Umbilical cord (tissue), 2 donors: ENCODE data around the gene ZFTA. TPM values are rescaled to one million over a fixed set of nuclear protein-coding genes. Genes with fewer than 3 reads are reported as not detected.
"Not testable (repeated sequence)": the region's sequence is repeated elsewhere in the genome, so short reads cannot be mapped to it uniquely, and the experiment has no call there.

ENCODE experiments used
- DNase-seq: peaks from one replicate; pipeline ENCODE4 v3.0.0-alpha.2; 2015; ENCODE audit warnings: low spot score
- total RNA-seq: library from RNA; depleted of rRNA; stranded (reverse); fragments of >200 nt; gene quantifications from one replicate; pipeline ENCODE4 v1.2.3, GENCODE V29; 2014; ENCODE audit warnings: low replicate concordance; ENCODE audit not compliant: insufficient read depth

ZFTA gene
- total RNA-seq, 1 donor from 2014 or later = 14.9 TPM

DNA sequence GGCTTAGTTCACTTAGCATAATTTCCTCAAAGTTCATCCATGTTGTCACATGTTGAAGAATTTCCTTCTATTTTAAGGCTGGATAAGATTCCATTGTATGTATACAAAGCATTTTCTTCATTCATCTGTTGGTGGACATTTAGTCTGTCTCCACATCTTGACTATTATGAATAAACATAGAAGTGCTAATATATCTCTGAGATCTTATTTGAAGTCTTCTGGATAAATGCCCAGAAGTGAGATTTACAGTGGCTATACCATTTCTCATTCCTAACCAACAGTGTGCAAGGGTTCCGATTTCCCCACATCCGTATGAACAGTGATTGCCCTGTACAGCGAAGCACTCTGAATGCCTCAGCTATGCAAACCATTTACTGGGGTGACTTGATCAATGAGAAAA is 6.6 kb upstream of the ZFTA start:
- DNase-seq = peak; percentile 42

DNA sequence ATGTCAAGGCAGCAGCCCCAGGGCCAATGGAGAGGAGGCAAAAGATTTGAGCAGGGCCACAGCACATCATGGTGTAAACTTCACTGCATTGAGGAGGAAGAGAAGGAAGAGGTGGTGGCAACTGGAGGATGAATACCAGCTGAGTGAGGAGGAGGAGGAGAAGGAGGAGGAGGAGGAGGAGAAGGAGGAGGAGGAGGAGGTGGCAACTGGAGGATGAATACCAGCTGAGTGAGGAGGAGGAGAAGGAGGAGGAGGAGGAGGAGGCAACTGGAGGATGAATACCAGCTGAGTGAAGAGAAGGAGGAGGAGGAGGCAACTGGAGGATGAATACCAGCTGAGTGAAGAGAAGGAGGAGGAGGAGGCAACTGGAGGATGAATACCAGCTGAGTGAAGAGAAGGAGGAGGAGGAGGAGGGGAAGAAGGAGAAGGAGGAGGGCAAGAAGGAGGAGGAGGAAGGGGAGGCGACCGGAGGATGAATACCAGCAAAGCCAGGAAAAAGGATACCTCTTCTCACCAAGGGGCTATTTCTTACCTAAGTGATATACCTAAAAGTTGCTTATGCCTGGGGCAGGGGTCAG is 3.3 kb upstream of the ZFTA start:
- not testable (repeated sequence) for DNase-seq

DNA sequence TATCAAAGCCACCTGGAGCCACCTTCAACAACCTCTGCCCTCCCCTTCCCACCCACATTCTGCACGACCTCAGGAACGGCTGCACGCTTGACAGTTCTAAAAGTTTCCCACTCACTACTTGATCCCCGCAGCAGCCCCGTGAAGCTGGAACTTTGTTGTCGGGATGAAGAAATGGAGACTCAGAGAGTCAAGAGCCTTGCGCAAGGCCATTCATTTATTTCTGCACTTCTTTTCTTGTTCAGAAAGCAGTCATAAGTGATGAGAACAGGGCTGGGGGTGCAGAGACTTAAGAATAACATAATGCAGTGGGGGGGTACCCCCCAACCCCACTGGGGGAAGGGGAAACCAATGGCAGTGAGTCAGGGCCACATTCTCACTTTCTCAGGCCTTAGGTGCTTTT is 2.2 kb upstream of the ZFTA start:
- no peak for DNase-seq

DNA sequence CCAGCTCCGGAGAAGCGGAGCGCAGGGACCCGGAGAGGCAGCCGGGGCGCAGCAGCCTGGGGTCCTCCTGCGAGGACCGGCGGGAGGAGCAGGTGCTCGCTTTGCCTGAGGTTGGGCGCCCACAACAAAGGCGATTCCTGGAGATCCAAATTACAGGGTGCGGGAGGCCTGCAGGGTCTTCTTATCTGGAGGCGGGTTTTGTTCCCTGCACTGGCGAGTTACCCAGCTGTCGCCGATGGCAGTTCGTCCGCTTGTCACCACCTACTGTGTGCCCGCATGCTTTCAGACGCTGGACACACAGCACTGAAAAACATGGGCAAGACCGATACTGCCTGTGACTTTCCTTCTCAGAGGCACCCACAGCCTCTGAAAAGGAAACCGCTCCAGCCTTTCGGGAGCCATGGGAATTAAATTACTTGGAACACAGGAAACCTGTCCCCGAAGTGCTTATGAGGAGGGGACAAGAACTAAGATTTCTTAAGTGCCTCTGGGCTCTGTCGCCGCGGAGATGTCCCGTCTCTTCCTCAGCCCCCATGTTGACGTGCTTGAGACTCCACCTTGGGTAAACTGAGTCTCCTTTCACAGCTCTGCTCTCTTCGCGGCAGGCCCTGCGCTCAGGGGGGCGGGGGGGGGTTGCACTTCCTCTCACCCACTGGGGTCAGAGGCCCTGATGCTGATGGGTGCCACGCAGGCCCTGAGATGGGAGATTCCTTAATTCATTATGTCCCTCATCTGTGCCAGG is 1.3 kb upstream of the ZFTA start:
- peak; percentile 22 for DNase-seq

DNA sequence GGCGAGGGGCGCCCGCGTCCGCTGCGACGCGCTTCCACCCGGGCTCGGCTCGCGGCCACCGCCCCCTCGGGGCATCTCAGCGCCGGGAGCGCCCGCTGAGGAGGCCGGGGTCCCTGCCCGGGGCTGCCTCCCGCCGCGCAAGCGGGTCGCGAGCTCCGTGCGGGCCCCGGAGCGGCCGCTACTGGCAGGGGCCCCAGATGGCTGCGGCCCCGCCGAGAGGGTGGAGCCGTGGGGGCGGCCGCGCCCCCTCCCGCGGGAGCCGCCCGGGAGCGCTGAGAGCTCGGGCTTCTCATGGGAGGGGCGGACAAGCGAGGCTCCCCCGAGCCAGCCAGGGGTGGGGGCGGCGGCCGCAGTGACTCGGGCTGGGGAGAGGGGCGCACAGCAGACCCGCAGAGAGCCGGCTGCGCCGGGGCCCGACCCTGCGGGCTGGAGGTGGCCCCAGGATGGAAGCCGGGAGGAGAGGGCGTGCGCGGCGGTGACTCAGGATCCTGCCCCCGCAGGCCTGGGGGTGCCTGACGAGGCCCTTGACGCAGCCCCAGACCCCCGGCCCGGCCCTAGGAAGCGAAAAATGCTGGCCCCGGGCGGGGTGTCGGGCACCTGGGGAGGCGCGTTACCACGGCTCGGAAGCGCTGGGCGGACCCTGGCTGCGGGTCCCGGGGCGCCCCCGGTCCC is 603 bp upstream of the ZFTA start:
- DNase-seq = peak; percentile 63

DNA sequence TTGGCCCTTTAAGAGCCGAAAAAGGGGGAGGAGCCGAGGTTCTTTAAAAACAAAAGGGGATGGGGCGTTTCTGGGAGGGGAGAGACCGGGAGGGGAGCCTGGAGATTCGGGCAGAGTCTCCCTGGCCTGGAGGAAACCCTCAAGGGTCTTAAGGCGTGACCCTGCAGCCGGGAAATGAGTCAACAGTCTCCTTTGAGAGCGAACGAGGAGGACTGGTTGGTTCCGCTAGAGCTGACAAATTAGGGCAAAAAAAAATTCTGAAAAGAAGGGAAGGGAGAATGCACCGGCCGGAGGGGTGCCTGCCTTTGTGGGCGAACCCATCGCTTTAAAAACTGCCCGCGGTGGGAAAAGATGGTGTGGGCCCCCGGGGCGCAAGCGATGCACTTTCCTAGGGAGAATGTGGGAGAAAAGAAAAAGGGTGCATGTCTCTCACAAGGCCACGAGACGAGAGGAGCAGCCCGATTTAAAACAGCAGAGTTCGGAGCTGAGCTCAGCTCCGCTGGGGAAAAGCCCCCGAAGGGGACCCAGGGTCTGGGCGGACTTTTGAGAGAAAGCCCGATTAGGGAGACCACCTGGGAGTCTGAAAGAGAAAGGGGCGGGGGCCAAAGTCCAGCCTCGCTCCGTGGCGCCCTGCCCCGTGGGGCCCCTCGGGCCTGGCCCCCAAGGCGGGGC is 874 bp downstream of the ZFTA start:
- peak; percentile 91 for DNase-seq

DNA sequence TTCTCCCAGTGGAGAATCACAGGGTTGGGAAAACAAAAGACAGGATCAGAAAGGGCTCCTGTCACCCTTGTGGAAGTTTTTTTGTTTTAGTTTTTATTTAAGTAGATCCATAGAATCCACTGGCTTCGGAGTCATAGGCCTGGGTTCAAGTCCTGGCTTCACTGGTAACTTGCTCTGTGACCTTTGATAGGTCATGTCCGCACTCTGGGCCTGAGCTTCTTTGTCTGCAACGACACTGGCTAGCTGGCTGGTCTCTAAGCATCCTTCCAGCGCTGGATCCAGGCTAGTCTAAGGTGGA is 1.4 kb downstream of the ZFTA start:
- no peak for DNase-seq

DNA sequence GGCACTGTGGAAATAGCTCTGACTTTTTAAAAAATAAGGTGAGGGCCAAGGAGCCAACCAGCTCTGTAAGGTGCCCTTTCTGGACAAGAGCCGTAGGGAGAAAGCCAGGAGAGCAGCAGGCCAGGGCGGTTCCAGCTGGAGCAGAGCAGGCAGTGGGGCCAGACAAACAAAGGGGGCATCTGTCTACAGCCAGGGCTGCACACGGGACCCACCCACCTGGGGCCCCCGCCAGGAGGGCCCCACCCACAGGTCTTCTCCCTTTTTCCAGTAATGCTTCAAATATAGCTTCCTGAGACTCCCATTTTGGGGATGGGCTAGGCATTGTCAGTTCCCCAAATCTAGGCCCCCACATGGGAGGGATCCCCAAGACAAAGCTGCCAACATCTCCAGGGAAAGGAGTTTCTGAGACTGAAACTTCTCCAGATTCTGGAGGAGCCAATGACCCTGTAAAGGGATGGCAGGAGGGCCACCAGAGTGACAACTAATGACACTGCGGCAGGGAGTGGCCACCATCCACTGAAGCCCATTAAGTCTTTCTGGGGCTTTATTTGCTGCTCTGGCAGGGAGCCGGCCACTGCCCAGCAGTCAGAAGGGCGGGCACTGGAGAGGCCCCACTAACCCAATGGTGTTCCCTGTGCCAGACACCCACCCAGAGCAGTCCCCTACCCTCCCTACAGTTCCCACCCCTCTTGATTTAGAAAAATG is 1.9 kb downstream of the ZFTA start:
- peak; percentile 33 for DNase-seq

DNA sequence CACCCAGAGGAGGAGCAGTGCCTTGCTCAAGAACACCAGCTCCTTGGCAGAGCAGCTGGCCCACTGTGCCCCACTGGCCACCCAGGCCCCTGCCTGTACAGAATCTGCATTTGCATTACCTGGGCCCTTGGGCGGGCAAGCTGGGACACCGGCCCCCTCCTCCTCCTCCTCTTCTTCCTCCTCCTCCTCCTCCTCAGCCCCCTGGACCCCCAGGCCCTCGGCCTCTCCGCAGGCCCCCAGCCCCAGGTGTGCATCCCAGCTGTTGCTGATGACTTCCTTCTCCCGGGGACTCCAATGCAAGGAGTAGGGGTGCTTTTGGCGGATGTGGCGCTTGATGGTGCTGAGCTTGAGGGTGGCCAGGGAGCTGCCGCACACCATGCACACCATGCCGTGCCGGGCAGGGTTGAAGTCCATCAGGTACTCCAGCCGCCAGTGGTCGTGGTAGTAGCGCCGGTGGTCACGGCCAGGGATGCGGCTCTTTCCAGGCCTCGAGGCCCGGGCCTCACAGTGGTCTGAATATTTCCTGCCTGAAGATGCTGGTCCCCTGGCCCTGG is 2.8 kb downstream of the ZFTA start:
- DNase-seq = no peak

DNA sequence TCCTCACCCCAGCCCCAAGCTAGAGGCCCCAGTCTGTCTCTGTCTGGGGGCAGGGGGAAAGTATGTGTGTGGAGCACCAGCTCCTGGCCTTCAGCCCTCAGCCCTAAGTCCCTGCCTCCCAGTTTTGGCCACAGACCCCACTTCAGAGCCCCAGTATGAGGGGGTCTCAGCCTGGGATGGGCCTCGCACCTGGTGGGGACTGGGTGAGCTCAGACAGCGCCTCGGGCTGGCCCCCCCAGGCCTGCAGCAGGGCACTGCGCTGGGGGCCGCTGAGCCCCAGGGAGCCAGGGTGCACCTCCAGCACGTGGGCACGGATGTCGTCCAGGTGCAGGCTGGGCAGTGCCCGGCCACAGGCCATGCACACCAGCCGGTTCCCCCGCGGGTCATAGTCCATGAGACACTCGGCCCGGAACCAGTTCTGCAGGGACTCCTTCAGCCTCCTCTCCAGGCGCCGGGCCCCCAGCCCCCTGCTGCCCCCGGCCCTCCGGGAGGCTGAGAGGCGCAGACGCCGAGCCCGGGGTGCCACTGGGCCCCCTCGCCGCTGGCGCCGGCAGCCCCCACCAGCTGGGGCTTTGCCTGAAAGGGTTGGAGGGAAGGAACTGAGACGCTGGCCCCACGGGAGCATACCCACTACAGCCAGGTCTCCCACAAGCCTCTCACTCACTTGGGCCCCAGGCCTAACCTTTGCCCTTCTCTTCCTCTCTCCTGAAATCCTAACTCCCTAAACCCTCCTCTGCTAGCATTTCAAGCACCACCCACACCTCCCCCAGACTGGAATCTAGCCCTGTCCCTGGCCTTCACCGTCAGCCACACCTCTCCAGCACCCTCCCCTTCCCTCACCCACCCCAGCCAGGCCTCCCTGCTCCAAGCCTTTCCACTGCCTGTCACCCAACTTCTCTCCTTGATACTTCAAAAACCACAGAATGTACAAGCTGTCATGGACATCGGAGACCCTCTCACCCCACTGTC is 3.6 kb downstream of the ZFTA start:
- peak; percentile 57 for DNase-seq

DNA sequence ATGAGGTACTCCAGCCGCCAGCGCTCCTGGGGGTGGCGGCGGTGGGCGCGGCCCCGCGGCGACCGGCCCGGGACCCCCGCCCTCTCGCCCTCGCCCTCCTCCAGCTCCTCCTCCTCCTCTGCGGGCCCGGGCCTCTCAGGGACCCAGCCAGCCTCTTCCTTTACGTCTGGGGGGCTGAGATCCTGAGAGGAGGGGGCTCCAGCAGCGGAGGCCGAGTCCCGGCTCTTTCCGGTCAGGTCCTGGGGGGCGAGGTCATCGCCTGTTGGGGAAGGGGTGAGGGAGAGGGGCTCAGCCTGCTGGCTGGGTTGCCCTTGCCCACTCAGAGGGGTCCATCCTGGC is 4.3 kb downstream of the ZFTA start:
- peak; percentile 31 for DNase-seq

DNA sequence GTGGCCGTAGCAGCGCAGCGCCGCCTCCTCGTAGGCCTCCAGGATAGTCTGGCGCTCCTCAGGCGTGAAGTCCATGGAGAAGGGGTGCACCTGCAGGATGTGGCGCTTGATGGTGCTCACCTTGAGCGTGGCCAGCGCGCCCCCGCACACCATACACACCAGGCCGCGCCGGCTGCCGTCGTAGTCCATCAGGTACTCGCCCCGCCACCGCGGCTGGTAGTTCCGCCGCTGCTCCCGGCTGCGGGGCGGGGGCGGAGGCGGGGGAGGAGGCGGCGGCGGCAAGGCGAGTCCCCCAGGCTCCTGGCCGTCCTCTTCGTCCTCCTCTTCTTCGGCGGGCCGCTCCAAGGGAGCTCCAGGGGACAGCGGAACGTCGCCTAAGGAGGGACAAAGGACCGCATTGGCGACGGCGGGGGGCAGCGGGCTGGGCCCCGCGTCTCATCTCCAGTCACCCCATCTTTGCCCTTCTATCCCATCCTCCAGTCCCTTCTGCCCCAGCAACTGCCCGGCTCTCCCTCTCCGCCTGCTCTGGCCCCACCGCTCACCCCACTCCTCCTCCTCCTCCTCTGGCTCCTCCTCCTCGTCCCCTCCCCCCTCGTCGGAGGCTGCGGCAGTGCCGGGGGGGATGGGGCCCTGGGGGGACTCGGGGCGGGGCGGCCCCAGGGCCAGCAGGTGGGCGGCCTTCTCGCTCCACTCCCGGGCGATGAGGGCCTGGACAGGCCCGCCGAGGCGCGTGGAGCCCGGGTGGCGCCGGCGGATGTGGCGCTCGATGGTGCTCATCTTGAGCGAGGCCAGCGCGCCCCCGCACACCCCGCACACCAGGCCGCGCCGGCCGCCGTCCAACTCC is 4.9 kb downstream of the ZFTA start:
- peak; percentile 76 for DNase-seq

DNA sequence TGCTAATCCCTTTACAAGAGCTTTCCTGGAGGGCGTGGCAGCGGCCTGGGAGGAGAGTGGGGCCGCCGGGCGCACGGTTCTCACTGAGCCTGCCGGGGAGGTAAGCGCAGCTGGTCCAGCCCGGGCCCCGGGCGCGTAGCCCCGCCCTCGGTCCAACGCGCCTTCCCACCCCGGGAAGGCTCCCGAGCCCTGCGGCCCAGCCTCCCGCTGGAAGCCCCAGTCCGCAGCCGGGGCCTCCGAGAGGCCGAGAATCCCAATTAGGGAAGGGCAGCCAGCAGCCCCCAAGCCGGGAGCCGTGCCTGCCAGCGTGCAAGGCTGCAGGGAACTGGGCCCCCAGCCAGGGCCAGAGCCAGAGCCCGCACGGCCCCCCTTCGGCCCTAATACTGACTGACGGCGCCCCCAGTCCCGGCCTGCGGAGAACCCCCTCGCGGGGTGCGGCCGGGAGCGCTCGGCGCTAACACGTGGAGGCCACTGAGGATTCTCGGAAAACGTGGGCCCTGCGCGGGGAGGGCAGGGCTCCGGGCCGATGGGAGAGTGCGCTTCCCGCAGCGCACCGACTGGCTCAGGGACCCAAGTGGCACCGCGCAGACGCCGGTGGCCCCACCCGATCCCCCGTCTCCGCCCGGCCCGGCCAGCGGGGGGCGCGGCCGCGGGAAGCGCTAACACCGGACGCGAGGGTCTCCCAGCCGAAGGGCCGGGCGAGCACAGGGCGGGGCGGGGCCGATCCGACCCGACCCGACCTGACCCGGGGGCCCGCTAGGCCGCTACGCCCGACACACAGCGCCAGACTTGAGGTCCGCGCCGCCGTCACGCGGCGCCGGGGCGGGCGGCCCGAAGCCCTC is 5.7 kb downstream of the ZFTA start:
- peak; percentile 89 for DNase-seq

DNA sequence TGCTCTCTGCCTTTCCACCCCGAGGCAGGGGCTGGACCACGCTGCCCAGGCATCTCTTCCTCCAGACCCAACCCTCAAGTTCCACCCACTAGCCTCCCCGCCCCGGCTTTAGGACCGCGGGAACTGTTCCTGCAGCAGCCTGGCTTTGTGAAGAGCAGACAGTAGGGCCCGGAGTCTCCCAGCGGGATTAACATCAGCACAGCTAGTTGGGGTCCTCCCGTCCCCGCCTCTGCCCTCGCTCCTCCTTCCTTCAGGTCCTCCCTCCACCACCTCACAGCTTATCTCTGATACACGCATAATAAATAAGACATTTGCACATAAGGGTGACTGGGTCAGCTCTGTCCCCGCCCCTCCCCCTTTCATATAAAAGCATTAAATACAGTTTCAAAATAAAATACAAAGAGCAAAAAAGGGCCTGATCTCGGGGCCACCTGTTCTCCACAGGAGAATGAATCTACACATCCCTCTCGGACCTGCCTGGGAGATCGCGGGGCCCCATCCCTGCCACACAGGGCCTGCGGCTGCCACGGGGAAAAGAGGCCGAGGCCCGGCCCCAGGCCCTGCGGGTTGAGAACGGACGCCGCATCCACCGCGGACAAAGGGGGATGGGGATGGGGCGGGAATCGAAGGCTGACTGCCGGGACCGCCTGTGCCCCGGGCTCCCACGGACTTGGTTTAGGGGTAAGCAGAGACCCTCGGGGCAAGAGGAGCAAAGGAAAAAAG is 6.5 kb downstream of the ZFTA start:
- DNase-seq = peak; percentile 92

DNA sequence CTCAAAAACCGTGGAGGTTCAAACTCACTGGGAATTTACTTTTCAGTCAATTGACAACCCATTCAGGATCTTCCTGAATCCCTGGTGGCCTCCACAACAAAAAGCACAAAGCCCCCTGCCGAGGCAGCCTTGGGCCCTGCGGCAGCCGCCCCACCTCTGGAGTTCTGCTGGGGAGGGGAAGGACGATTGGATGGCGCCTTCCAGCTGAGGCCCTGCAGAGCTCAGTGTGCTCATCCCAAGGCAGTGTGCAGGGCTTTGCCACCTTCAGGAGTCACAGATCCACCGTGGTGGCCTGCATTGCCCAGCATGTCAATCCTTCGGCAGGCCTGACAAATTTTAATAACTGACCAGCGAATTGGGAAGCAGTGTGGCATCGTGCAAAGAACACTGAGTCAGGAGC is 7.4 kb downstream of the ZFTA start:
- no peak for DNase-seq

DNA sequence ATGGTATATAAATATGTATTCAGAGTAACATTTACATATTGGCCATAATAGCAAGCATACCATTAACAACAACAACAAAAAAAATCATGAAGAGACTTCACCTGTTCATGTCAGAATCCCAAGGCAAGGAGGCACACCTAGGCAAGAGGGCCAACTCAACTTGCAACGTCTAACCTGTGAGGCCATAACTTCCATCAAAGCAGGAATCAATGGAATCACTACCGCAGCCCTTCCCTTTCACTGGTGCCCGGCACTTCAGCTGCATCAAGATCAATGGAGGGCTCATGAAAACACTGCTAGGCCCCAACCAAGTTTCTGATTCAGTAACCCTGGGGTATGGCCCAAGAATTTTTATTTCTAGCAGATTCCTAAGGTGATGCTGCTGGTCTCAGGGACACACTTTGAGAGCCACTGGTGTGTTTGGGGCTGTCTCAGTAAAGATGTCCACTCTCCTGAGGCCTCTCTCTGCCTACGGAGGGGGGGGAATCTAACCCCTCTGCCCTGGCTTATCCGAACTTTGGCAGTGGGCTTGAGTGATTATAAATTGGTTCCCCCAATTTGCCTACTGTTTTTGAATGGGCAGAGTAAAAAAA is 8.0 kb downstream of the ZFTA start:
- no peak for DNase-seq

DNA sequence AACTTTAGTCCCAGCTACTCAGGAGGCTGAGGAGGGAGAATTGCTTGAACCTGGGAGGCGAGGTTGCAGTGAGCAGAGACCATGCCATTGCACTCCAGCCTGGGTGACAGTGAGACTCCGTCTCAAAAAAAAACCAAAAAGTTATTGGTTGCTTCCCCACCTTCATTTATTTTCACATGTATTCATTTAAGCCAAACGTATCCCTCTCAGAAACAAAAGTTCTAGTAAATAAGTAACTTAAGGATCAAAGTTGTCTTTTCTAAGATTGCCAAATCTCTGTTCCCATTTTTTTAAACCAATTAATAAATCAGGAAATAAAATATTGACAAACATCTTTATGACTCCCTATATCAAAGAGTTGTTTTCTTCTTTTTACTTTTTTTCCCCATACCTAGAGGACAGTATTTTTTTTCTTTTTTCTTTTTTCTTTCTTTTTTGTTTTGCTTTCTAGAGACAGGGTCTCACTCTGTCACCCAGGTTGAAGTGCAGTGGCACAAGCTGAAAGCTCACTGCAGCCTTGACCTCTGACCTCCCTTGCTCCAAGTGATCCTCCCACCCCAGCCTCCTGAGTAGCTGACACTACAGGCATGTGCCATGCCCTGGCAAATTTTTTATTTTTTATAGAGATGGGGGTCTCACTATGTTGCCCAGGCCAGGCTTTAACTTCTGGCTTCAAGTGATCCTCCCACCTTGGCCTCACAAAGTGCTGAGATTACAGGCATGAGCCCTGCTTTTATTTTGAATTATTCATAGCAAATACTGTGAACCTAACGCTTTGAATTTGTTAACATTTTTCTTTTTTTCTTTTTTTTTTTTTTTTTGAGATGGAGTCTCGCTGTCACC is 11.4 kb downstream of the ZFTA start:
- no peak for DNase-seq
